ENCODE data around the gene LGMN.

- no peak for TF ChIP-seq CTCF (IDR thresholded peaks at IDR 0.05)
- TF ChIP-seq POLR2A (IDR thresholded peaks at IDR 0.05) = no peak
Measured at GRCh38 chr14:92706386-92706785, 42.0 kb downstream of the LGMN start.
